RCC 7860 (cell line): Measurements from ENCODE around the gene PNLIPRP3.
"Not testable (repeated sequence)": the region's sequence is repeated elsewhere in the genome, so short reads cannot be mapped to it uniquely, and the experiment has no call there.

Experiments
- DNase-seq: peaks from one replicate; pipeline ENCODE4 v3.0.0-alpha.2; 2015; ENCODE audit warnings: low spot score
- FAIRE-seq: peaks from 2 replicates; lab custom pipeline; 2012; peaks lifted over from hg19 to GRCh38; lab: Jason Lieb, UNC

PNLIPRP3 gene

DNA sequence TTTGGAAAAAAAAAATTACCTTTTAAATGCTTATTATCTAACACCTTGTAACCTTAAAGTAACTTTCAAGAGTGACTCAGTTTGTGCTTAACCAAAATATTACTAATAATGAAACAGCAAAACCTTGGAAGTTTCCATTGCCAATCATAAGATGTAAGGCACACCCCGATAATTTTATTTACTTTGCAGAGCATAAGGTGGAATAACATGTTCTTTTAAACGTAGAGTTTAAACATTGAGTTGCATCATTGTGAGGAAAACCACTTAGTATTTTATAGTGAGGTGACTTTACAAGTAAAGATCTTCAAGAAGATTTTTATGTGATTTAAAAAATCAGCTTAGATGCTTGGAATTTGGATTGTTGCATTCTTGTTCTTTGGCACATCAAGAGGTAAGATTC lies at the start of gene PNLIPRP3:
TSS of gene PNLIPRP3 (plus strand) at position 177 of the 400 bp plus-strand sequence. CDS start at position 343, 166 bp downstream.
- FAIRE-seq, result no peak
- DNase-seq, result no peak

DNA sequence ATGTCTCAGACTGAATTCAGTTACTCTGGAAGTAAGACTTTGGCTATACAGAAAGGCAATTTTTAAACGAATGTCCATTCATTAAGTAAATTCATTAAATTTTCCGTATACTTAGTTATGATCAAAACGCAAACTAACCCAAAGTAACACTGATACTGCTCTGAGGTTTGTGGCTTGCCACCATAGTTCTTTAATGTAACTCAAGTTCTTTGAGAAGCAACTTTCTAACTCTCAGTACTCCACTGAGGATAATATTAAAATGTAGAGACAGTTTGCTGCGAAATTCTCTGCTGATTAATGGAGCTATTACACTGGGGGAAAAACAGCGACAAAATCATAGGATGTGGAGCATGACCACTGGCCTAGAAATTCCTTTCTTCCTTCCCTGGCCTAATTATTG lies 45.4 kb upstream of the PNLIPRP3 start:
- FAIRE-seq, result no peak
- DNase-seq, result no peak

DNA sequence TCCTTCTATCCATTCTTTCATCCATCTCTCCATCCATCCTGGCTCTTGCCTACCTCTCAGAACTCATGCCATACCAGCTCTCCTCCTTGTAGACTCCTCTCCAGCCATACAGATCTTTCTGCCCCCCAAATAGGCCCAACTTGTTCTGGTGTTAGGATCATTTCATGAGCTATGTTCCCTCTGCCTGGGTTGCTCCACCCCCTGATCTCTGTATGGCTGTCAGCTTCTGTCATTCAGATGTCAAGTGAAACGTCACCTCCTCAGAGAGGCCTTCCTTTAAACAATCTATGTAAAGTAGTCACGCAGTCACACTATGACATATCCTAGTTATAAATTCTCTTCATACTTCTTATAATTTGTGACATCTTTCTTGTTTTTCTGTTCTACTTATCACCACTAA lies 42.3 kb upstream of the PNLIPRP3 start:
- no peak for DNase-seq
- no peak for FAIRE-seq

DNA sequence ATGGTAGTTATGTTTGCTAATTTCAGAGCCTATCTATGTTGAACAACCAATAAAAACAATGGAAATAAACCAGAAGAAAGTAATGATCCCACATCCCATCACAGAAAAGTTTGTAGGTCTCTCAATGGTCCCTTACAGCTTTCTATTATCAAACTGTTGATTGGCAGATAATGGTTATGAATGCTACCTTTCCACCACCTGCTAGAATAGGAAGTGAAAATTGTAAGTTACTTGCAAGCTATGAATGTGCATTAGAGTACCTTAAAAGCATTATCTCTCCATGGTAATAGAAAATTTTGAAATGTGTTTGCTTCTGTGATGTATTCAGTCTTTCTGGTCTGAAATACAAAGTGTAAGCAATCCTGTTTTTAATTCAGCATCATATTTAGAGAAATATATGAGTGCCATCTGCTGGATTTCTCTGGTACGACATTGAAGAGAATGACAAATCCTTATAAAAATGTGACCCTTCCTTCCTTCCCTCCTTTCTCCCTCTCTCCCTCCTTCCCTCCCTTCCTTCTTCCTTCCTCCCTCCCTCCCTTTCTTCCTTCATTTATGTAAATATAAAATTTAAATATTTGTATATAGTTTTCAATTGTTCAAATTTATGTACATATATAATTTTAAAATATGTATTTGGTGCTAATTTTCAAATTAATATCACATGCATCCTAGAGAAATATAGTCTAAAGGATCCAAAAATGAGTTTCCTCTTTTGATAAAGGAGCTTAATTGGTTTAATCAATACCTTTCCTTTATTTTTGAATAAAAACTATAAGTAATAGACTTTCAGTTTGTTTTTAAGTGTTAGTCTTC lies 41.4 kb upstream of the PNLIPRP3 start:
- FAIRE-seq (peak; percentile 77), DNase-seq (peak; percentile 44)

DNA sequence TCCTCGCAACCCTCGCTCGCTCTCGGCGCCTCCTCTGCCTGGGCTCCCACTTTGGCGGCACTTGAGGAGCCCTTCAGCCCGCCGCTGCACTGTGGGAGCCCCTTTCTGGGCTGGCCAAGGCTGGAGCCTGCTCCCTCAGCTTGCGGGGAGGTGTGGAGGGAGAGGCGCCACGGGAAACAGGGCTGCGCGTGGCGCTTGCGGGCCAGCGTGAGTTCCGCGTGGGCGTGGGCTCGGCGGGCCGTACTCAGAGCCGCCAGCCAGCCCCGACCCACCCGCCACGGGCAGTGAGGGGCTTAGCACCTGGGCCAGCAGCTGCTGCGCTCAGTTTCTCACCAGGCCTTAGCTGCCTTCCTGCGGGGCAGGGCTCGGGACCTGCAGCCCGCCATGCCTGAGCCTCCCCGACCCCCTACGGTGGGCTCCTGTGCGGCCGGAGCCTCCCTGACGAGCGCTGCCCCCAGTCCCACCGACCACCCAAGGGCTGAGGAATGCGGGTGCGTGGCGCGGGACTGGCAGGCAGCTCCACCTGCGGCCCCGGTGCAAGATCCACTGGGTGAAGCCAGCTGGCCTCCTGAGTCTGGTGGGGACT lies 34.3 kb upstream of the PNLIPRP3 start:
- FAIRE-seq, DNase-seq: not testable (repeated sequence)

DNA sequence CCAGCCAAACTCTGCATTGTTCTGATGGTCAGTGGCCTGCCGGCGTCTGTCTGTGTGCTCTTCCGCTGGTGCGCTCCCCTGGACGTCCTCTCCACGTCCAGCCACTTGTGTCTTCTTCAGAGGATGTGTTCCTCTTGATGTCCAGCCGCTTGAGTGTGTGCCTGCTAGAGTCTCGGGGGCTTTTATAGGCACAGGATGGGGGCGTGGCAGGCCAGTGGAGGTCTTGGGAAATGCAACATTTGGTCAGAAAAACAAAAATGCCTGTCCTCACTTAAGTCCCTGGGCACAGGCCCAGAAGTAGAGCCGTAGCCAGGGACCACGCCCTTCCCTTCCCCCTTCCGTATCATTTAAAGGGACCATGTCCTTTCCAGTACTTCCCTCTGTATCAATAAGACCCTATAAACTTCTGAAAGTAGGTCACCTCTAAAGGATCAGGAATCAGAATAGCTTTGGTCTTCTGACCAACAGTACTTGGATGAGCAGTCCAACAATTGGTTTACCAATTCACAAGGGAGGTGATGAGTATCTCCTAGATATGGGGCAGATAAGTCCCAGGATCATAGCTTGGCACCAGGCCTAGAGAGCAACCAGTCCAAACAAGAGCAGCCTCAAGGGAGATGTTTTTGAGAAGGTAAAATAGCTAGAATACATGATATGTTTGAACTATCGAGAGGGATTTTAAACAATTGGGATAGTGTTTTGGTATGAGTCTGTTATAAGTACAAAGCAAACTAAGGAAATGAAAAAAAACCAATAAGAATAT lies 32.2 kb upstream of the PNLIPRP3 start:
- DNase-seq (no peak), FAIRE-seq (no peak)

DNA sequence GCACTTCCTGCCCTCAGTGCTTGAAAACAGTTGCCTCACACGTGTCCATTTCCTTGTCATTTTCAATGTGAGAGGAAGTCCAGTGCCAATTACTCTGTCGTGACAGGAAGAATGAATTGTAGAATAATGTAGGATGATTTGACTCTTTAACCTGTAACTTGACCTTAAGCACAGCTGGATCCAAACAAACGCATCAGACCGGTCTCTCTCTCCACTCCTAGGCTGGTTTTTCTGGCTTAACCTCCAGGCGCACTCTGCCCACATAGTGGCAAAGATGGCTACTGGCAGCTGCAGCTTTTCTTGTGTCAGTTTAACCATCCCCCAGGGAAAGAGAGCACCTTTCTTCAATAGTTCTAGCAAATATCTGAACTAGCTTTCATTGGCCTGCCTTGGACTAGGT lies 29.4 kb upstream of the PNLIPRP3 start:
- FAIRE-seq, result no peak
- DNase-seq, result no peak

DNA sequence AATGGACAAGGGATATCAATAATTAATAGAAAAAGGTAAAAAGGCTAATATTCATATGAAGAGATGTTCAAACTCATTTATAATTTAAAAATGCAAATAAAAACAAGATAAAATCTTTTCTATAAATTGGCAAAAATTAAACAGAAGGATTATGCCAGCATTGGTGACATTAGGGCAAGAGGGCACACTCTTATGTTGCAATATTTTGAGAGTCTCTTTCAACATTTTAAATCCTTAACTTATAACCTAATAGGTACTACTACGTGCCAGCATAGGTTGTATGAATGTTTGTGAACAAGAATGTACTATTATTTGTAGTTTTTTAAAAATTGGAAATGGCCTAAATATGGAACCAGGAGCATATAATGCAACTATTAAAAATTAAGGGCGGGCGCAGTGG lies 24.8 kb upstream of the PNLIPRP3 start:
- DNase-seq (no peak), FAIRE-seq (no peak)

DNA sequence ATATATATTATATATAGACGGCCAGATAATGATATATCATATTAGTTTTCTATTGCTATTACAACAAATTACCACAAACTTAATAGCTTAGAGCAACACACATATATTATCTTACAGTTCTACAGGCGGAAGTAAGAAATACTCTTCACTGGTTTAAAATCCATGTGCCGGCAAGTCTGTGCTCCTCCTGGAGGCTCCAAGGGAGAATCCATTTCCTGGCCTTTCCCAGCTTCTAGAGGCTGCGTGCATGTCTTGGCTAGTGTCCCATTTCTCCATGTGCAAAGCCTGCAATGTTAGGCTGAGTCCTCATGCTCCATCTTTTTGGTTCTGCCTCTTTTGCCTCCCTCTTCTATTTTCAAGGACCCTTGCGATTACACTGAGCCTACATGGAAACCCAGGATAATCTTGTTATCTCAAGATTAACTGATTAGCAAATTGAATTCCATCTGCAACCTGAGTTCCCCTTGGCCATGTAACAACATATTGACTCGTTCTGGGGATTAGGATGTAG lies 23.9 kb upstream of the PNLIPRP3 start:
- no peak for FAIRE-seq
- no peak for DNase-seq

DNA sequence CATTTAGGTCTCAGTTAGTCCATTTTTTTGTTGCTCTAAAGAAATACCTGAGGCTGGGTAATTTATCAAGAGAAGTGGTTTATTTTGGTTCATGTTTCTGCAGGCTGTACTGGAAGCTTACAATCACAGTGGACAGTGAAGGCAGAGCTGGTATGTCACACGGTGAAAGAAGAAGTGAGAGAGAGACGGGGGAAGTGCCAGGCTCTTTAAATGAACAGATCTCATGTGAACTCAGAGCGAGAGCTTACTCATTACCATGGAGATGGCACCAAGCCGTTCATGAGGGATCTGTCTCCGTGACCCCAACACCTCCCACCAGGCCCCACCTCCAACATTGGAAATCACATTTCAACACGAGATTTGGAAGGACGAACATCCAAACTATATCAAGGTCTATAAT lies 18.9 kb upstream of the PNLIPRP3 start:
- no peak for FAIRE-seq

DNA sequence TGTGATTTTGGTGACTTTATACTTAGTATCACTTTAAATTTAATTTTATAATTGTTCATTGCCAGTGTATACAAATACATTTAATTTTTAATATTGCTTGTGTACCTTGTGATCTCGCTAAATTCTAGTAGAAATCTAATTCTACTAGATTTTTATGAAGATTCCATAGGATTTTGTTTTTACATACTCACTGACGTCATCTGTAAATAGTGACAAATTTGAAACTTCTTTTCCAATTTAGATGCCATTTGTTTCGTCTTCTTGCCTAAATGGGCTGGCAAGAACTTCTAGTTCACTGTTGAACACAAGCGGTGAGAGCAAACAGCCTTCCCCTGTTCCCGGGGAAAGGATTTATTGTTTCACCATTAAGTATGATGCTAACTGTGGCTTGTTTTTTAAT lies 17.3 kb upstream of the PNLIPRP3 start:
- FAIRE-seq (no peak), DNase-seq (no peak)

More for the DNA sequence above, 18.9 kb upstream of the PNLIPRP3 start:
- no peak for DNase-seq

DNA sequence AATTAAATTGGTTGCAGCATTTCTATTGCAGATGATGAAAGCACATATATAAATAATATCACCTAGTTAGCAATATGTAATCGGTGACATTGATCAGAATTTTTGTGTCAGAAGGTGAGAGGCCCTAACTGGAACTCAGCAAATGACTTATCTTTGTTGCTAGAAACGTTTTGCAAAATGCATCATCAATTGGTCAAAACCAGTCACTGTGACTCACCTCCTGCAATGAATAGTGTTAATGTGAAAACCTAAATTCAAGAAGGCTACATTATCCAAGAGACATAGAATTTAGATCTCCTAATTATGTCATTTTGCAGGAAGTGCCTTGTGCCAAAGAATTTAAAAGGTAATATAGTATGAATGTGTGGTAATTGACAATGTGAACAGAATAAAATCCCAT lies 9.8 kb upstream of the PNLIPRP3 start:
- no peak for DNase-seq

DNA sequence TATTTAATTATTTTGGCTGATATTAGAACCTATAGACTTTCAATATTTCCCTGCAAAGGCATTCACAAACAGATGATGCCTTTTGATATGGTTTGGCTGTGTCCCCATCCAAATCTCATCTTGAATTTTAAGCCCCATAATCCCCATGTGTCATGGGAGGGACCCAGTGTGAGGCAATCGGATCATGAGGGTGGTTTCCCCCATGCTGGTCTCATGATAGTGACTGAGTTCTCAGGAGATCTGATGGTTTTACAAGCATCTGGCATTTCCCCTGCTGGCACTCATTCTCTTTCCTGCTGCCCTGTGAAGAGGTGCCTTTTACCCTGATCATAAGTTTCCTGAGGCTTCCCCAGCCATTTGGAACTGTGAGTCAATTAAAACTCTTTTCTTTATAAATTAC lies 9.3 kb upstream of the PNLIPRP3 start:
- FAIRE-seq, result no peak
- no peak for DNase-seq

More for the DNA sequence above, 9.8 kb upstream of the PNLIPRP3 start:
- no peak for FAIRE-seq

DNA sequence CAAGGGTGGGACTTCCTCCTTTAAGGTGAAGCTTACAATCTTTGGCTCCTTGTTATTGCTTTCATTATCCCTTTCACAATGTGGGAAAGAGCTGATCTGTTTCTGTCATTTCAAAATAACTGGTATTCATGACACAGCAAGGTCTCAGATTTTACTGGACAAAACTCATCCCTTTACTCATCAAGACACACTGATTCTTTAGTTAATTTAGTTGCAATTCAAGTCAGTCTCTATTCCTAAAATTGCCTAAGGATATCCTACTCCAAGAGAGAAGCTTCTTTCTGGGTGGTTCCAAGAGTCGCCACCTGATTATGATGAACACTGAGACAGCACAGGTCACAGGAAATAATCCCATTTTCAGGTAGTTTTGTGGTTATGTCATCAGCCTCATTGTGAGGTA lies 5.8 kb upstream of the PNLIPRP3 start:
- DNase-seq (no peak), FAIRE-seq (no peak)

DNA sequence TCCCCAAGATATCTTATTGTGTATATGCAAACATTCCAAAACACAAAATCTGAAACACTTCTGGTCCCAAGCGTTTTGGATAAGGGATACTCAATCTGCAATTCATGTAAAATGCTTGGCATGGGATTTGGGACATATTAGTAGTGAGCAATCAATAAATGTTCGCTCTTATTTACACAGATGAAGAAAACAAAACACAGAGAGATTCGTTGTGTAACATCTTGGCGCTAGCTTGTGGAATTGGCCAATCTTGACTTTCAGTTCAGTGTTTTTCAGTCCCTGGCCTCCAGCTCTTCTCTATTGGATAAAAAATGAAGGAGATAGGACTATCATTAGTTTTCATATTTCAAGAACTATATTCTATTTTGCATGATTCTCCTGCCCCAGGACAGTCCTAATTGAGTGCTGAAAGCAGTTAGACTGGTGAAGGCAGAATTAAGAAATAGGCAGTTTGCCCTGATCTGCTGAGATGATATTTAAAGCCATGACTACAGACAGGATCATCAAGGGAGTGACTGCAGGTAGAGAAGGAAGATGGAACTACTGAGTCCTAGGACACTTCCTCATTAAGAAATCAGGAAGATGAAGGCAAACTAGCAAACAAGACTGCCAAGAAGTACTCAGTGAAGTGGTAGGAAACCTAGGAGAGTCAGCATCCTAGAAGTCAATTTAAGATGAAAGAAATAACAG lies 1.8 kb downstream of the PNLIPRP3 start:
- DNase-seq, result no peak
- FAIRE-seq, result no peak

DNA sequence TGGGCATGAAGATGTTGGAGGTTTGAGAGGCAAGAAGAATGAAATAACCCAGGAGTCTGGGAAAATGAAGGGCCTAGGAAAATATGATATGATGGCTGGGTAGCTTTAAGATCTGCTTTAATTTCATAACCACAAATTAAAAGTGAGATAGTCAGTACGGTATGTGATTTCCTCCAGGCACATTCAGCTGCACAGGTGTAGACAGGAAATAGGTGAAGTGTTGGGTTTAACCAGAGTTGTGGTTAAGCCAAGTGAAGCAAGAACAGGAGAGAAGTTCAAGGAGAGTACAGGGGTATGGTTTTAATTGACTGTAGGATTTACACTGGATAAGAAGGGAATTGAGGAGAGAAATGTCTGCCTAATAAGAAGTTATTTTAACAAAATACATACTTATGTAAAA lies 2.6 kb downstream of the PNLIPRP3 start:
- FAIRE-seq (no peak), DNase-seq (no peak)

DNA sequence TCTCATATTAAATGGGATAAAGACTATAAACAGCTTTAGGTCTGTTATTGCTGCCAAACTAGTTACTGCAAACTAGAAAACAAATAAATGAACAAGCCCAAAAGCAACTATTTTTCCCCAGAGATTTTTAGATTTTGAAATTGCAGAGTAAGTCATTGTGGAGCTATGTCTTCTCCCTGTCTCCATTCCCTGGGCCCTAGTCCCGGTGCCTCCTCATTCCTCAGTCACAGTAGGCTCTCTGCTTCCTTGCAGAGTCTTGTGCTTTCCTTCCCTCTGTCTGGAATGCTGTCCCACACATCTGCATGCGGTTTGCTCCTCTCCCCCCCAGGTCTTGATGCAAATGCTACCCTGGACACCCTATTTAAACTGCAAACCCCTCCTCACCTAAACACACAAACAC lies 4.0 kb downstream of the PNLIPRP3 start:
- DNase-seq (no peak), FAIRE-seq (no peak)

DNA sequence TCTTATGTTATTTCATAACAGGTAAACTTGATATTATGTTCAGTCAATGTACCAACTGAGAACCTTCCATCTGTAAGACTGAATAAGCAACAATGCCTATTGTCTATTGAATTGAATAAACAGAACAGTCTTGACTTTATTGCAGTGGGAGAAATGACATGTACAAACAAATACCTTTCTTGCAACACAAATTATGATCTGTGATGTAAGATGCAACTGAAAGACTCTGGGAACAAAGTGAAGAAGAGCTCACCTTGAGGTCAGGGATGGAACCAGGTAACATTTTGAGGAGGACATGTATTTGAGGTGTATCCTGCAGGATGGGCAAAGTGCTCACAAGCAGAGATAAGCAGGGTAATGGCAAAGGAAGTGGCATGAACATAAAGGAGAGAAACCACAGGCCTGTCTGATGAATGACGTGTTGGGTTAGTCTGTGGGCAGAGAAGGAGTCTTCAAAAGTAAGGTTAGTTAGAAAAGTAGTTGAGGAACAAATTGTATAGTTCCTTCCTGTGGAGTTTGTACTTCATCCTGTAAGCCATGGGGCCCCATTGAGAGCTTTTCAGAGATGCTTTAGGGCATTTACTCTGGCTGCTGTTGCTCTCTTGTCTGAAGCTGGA lies 9.5 kb downstream of the PNLIPRP3 start:
- FAIRE-seq, result no peak
- DNase-seq, result no peak

DNA sequence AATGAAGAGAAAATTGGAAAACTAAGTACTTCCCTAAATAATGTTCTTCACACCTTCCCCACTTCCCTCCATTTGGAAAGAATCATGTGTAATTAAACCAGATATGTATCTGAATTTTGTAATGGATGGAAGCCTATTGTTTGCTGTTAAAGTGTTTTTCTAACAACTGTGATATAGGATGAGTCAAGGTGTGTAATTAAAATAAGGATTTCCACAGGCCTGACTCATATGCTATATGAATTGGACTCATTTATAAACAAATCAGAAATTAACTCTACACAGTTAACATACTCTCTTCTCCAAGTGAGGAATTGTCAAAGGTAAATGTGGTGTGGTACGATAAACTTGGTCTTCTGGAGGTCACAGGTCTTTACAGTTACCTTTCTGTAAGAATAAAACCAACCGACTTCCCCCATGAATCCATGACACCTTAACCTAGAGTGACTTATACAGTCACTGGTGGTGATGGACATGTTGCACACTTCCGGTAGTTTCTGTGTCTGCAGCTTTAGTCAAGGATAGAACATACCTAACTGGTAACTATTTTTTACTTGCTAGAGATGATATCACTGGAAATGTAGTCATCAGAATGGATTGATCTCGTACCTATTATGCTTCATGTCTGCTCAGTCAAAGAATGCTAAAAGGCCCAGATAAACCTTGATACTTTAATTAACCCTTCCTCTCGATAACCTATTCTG lies 12.8 kb downstream of the PNLIPRP3 start:
- no peak for DNase-seq
- FAIRE-seq, result no peak
